Measurements from ENCODE around the gene CIP2A. TPM values are rescaled to one million over a fixed set of nuclear protein-coding genes. Genes with fewer than 3 reads are reported as not detected.

Gene CIP2A
- total and polyA plus RNA-seq, 2 of the 13 experiments (the other 11 are each of a cell fraction or from before 2014, with no cell fraction given) = 7.8 to 36.9 TPM

DNA sequence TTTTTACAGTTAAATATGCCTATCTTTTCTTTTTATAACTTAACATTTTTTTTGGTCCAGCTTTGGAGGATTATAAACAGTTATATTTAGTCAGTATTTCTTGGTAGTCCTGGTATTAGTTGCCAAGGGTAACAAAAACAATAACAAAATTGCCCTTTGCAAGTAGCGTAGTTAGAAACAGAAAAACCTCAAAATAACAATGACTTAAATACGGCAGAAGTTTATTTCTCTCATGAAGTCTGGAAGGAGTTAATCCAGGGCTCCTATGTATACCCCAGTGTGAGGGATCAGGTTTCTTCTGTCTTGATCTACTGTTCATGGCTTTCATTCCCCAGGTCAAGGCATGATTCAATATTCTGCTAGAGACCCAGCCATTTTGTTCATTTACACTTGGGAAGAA lies 64.7 kb downstream of the CIP2A start:
- in situ Hi-C loops (cut with HindIII; ENCODE audit: extremely low pct_ligation_motif_present, low pct_unique_long_range_greater_than_20kb) = no loop called here
- CTCF ChIA-PET (ENCODE audit: low intra/inter-chr PET ratio, low total read pairs) = no interaction called here

More for the DNA sequence above, 64.7 kb downstream of the CIP2A start:
- no peaks in the 10 kb centered on the region for H4K20me1 ChIP-seq (ENCODE audit: insufficient read depth, low read length)
- H3K27me3 ChIP-seq (ENCODE audit: control insufficient read depth in 1 of 2, insufficient read depth in 2 of 2, low read length in 2 of 2) = no peaks in the 10 kb centered on the region
- POLR2A ChIA-PET = no interaction called here
- H3K79me2 ChIP-seq (ENCODE audit: insufficient read depth, low read length) = no peaks in the 10 kb centered on the region
- no peak overlapping the region for H2AFZ ChIP-seq (ENCODE audit: low read length)
- H3K4me2 ChIP-seq (ENCODE audit: low read depth, low read length) = no peak overlapping the region
- FAIRE-seq (no peak), ATAC-seq (no peak), DNase-seq (ENCODE audit: low spot score) (no peak)
- intact Hi-C loops (cut with micrococcal nuclease; ENCODE audit: unreplicated experiment) = no loop called here
- H3K4me3 ChIP-seq (replicated peaks in 1 of 3; ENCODE audit: insufficient read depth in 1 of 3, low read depth in 2 of 3, low read length in 3 of 3) = no peak overlapping the region
- WGBS (ENCODE audit: low lambda C conversion rate) = 6% methylated on average over 2 of the region's 2 CpGs
- no peak overlapping the region for H3K9ac ChIP-seq (ENCODE audit: insufficient read depth, low read depth, low read length)
- no peaks in the 10 kb centered on the region for H3K4me1 ChIP-seq (ENCODE audit: insufficient read depth, low read length)
- no peak for TF ChIP-seq ZNF331 (CRISPR knock-in tag; IDR thresholded peaks at IDR 0.05)
- TF ChIP-seq, protein P1, sequence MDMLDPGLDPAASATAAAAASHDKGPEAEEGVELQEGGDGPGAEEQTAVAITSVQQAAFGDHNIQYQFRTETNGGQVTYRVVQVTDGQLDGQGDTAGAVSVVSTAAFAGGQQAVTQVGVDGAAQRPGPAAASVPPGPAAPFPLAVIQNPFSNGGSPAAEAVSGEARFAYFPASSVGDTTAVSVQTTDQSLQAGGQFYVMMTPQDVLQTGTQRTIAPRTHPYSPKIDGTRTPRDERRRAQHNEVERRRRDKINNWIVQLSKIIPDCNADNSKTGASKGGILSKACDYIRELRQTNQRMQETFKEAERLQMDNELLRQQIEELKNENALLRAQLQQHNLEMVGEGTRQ (IDR thresholded peaks at IDR 0.05; ENCODE audit: low read depth, low read length) = no peak
- TF ChIP-seq, protein P1 (CRISPR knock-in tag; IDR thresholded peaks at IDR 0.05; ENCODE audit: borderline replicate concordance) = no peak
- TF ChIP-seq, protein P2, sequence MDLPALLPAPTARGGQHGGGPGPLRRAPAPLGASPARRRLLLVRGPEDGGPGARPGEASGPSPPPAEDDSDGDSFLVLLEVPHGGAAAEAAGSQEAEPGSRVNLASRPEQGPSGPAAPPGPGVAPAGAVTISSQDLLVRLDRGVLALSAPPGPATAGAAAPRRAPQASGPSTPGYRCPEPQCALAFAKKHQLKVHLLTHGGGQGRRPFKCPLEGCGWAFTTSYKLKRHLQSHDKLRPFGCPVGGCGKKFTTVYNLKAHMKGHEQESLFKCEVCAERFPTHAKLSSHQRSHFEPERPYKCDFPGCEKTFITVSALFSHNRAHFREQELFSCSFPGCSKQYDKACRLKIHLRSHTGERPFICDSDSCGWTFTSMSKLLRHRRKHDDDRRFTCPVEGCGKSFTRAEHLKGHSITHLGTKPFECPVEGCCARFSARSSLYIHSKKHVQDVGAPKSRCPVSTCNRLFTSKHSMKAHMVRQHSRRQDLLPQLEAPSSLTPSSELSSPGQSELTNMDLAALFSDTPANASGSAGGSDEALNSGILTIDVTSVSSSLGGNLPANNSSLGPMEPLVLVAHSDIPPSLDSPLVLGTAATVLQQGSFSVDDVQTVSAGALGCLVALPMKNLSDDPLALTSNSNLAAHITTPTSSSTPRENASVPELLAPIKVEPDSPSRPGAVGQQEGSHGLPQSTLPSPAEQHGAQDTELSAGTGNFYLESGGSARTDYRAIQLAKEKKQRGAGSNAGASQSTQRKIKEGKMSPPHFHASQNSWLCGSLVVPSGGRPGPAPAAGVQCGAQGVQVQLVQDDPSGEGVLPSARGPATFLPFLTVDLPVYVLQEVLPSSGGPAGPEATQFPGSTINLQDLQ (CRISPR knock-in tag; IDR thresholded peaks at IDR 0.05) = no peak
- BruUV-seq (replicated peaks) = no TSS peak
- H3K27ac ChIP-seq (ENCODE audit: extremely low read length, insufficient read depth, low read length) = no peak overlapping the region
- no peaks in the 10 kb centered on the region for H3K9me3 ChIP-seq (ENCODE audit: low read length)
- no peaks in the 10 kb centered on the region for H3K36me3 ChIP-seq (replicated peaks in 1 of 2; ENCODE audit: control insufficient read depth in 1 of 2, insufficient read depth in 2 of 2, low read length in 2 of 2)
